ENCODE measurements around the gene HECW1.

DNA sequence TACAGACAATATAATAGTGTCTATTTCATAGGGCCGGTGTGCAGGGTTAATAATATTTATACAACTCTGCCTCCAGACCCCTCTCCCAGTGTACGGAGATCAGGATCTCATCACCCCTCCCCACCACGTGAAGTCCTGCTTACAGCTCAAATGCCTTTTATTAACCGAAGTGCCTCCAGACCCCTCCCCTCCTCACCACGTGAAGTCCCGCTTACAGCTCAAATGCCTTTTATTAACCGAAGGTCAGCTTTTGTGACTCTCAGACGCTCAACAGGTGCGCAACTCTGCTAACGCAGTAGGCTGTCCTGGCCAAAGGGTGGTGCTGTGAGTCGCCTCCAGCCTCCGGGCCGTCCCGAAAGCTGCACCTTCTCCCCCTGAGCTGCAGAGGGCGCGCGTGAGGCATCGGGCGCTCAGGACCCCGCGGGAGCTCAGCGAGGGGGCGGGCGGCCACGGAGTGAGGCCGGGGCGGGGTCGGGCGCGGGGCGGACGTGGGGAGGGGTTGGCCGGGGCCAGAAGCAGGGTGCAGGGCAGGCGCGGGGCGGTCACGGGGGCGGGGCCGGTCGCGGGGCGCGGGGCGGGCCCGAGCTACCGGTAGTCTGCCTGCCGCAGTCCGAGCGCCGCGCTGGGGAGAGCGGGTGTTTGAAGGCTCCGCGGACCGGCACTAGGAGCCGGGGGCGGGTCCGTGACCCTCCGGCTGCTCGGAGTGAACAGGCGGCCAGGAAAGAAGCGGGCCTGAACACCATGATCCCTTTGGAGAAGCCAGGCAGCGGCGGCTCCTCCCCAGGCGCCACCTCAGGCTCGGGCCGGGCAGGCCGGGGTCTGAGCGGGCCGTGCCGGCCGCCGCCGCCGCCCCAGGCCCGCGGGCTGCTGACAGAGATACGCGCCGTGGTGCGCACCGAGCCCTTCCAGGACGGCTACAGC is 470.3 kb downstream of the HECW1 start, which contains the start of gene STK17A:
- peak; percentile 84; the same call in 1 of the 2 replicates for TF ChIP-seq POLR2AphosphoS5 (IDR thresholded peaks at IDR 0.05; ENCODE audit: borderline replicate concordance, low read depth, low read length)
- no peak for TF ChIP-seq EZH2 (IDR thresholded peaks at IDR 0.05)

Data from SK-N-MC (cell line).